ES-I3 (cell line): ENCODE results near the gene OARD1.

Experiments
- H3K36me3 ChIP-seq: 2 replicates; pipeline ENCODE4 v1.6.1; 2013; ENCODE audit warnings: mild to moderate bottlenecking, low read length, control low read depth, moderate library complexity; ENCODE audit not compliant: insufficient read depth
- H3K4me1 ChIP-seq: 2 replicates; pipeline ENCODE4 v1.6.1; 2013; ENCODE audit warnings: mild to moderate bottlenecking, control low read depth, low read length; ENCODE audit not compliant: insufficient read depth
- H3K9ac ChIP-seq: 2 replicates; pipeline ENCODE4 v1.6.1; 2013; ENCODE audit warnings: low read depth, mild to moderate bottlenecking, low read length, moderate library complexity
- H3K9me3 ChIP-seq: 2 replicates; pipeline ENCODE4 v1.6.1; 2013; ENCODE audit warnings: mild to moderate bottlenecking, low read length, moderate library complexity; ENCODE audit not compliant: control insufficient read depth, insufficient read depth

Gene OARD1

DNA sequence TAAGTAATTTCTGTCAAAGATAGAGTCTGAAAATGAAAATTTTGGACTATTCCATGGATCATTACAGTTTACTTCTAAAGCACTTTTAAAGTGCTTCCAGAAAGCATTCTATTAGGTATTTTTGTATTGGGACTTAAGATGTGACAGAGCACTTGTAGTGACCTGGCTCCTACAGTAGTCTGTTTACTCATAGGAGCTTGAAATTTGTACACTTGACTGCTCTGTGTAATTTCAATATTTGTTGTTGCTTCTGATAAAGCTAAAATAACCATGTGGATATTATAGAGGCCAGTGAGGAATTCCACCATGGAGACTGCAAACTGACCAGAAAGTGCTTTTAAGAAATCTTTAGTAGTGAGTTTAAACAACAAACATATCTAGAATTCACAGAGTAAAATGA, 10.9 kb upstream of the OARD1 start:
- Histone ChIP-seq H3K36me3 (peaks cover 5% of the 10 kb centered on the region), H3K4me1 (no peaks in the 10 kb centered on the region), H3K9me3 (no peaks in the 10 kb centered on the region), H3K9ac (no peak overlapping the region)

DNA sequence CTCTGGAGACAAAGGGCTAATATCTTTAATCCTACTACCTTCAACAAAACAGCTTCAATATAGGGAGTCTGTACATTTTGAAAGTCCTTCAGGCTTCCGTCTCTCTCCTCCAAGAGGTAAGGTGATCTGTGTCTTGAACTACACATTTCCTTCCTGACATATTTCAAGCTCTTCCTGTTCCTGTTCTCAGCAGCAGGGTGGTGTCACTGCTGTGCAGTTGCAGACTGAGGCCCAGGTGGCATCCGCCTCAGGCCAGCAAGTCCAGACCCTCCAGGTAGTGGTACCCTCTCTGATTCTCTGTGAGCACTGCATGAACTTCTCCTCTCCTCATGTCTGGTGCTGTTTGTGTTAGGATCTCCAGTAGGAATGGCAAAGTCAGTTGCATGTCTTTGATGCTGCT, 8.5 kb upstream of the OARD1 start:
- no peaks in the 10 kb centered on the region for H3K4me1 ChIP-seq
- no peaks in the 10 kb centered on the region for H3K9me3 ChIP-seq
- peaks cover 5% of the 10 kb centered on the region for H3K36me3 ChIP-seq
- no peak overlapping the region for H3K9ac ChIP-seq

DNA sequence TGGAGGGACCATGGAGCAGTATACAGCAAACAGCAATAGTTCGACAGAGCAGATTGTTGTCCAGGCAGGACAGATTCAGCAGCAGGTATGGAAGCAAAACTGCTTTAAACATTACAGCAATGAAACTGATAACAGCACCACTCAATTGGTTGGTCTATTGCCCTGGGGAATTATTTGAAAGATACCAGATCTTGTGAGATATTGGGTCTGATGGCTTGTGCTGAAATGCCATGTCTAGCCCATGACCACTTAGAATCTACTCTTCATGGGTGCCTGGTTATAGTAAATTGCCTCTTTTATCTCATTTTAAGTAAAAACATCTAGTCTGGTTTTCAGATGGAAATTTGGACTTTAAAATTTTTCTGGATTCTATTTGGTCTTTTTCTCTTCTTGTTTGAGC, 6.9 kb upstream of the OARD1 start:
- peaks cover 7% of the 10 kb centered on the region; the same call in 1 of the 2 replicates for H3K4me1 ChIP-seq
- no peaks in the 10 kb centered on the region for H3K9me3 ChIP-seq
- no peak overlapping the region for H3K9ac ChIP-seq
- H3K36me3 ChIP-seq, result peaks cover 5% of the 10 kb centered on the region

- Histone ChIP-seq H3K9me3 (no peaks in the 10 kb centered on the region), H3K9ac (no peak overlapping the region), H3K36me3 (peaks cover 5% of the 10 kb centered on the region), H3K4me1 (peaks cover 7% of the 10 kb centered on the region; the same call in 1 of the 2 replicates)
Measured at GRCh38 chr6:41078101-41078500, 5.9 kb upstream of the OARD1 start.

- peaks cover 5% of the 10 kb centered on the region for H3K36me3 ChIP-seq
- no peak overlapping the region for H3K9ac ChIP-seq
- no peaks in the 10 kb centered on the region for H3K9me3 ChIP-seq
- H3K4me1 ChIP-seq, result peaks cover 7% of the 10 kb centered on the region; the same call in 1 of the 2 replicates
Measured at GRCh38 chr6:41077536-41077935, 5.4 kb upstream of the OARD1 start.

DNA sequence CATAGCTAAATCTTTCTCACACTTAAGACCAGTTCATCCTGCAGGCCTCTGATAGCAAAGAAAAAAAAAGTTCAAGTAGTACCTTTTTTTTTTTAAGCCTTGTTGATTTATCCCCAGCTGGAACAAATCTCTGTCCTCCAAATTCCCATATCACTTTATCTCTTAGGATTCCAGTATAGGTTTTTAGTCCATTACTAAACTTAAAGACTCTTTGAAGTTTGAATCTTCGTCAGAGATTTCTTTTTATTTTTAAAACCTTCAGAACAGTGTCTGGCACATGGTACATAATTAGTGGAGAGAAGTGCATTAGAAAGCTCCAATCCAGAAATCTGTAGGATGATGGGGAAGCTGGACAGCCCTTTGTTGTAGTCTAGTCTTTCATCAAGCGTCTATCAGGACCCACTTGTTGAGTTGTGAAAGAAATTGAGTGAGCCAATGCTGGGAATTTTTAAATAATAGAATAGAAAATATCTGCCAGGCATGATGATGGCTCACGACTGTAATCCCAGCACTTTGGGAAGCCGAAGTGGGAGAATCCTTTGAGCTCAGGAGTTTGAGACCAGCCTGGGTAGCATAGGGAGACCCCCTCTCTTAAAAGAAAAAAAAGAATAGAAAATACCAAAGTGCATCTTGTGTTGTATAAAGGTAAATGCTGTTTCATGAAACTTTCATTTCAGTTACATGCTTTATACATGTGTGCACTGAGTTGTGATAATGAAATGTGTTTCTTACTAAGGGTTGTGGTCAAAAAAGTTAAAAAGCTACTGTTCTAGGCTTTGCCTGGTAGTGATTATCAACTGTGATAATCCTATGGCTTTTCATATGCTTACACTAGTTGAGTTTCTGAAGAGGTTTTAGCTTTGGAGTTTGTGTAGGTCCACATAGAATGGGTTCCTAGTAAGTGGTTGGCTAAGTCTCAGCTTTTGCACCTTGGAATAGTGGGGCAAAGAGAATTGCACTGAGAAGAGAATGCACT, 3.8 kb upstream of the OARD1 start:
- no peaks in the 10 kb centered on the region for H3K9me3 ChIP-seq
- peaks cover 7% of the 10 kb centered on the region; the same call in 1 of the 2 replicates for H3K4me1 ChIP-seq
- H3K36me3 ChIP-seq, result peaks cover 5% of the 10 kb centered on the region
- H3K9ac ChIP-seq, result no peak overlapping the region

DNA sequence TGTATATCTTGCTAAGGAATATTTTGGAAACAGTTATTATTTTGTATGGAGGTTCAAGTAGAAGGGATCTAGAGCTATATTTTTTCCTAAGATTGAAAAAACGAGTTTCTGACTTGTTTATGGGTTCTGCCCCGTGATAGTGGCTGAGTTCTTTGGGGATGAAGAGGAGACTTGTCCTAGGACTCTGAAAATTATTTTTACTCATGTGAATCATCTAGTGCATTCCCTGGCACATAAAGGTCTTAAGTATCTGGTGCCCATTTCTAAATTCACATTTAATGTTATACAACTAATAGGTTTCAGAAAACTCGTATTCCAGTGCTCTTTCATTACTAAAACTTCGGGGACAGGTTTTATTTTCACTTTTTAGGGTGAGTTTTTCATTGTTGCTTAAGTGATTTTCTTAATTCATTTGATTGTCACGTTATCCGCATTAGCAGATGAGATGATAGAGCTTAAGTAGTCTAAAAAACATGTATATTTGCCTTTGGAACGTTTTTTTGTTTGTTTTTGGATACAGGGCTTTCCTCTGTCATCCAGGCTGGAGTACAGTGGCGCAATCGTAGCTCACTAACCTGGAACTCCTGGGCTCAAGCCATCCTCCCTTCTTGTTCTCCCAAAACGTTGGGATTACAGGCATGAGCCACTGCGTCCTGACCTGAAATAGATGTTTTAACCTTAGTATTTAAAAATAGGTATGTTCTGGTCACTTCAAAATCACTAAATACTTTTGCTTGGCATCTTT, 2.7 kb upstream of the OARD1 start:
- H3K9me3 ChIP-seq, result no peaks in the 10 kb centered on the region
- no peaks in the 10 kb centered on the region for H3K36me3 ChIP-seq
- peaks cover 7% of the 10 kb centered on the region; the same call in 1 of the 2 replicates for H3K4me1 ChIP-seq
- H3K9ac ChIP-seq, result peak overlapping the region; percentile 74; the same call in 1 of the 2 replicates

- H3K4me1 ChIP-seq, result peaks cover 7% of the 10 kb centered on the region; the same call in 1 of the 2 replicates
- no peaks in the 10 kb centered on the region for H3K36me3 ChIP-seq
- no peaks in the 10 kb centered on the region for H3K9me3 ChIP-seq
- peak overlapping the region; percentile 74 for H3K9ac ChIP-seq
Measured at GRCh38 chr6:41073968-41074691, 2.0 kb upstream of the OARD1 start.

DNA sequence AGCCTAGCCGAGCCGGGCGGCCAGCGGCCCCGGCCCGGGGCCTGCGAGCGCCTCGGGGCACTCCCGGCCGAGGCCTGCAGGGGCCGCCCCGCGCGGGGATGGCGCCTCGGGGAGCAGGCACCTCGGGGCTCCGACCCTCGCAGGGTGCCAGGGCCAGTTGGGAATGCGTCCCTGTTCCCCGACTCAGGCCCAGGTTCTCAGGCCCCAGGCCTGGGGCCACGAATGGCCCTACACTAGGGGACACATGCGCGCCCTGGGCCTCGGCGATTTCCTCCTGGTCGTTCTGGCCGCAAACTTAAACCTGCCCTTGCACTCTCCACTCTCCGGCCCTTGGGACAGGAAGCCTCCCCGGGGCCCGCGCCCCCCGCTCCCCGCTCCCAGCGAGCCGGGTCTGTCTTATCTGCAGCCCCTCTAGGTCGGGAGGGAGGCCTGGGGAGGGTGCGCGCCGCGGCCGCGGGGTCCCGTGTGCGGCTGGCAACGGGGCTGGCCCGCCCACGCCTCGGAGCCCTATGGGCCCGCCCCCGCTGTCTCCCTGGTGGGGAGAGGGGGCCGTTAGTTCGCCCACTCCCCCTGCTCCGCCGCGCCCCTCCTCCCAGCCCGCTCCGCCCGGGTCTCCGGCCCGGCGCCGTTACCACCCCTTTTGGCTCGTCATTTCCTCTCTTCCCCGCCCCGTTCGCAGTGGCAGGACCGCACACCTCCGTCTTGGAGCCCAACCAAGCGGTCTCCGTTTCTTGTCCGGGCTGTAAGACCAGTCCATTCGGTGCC, 1.2 kb upstream of the OARD1 start:
- H3K4me1 ChIP-seq, result peaks cover 7% of the 10 kb centered on the region

GRCh38 chr6:41072836-41073202, 663 bp upstream of the OARD1 start, which contains the start of gene NFYA:
NFYA (plus strand) TSS chr6:41072974; CDS start chr6:41079090, 6,116 bp downstream.
- H3K36me3 ChIP-seq, result no peaks in the 10 kb centered on the region
- H3K4me1 ChIP-seq, result peaks cover 7% of the 10 kb centered on the region
- H3K9ac ChIP-seq, result peak within 1 kb of the TSS; percentile 74
- no peaks in the 10 kb centered on the region for H3K9me3 ChIP-seq

More for the DNA sequence above, 1.2 kb upstream of the OARD1 start:
- no peaks in the 10 kb centered on the region for H3K9me3 ChIP-seq
- no peaks in the 10 kb centered on the region for H3K36me3 ChIP-seq
- peak overlapping the region; percentile 74 for H3K9ac ChIP-seq

DNA sequence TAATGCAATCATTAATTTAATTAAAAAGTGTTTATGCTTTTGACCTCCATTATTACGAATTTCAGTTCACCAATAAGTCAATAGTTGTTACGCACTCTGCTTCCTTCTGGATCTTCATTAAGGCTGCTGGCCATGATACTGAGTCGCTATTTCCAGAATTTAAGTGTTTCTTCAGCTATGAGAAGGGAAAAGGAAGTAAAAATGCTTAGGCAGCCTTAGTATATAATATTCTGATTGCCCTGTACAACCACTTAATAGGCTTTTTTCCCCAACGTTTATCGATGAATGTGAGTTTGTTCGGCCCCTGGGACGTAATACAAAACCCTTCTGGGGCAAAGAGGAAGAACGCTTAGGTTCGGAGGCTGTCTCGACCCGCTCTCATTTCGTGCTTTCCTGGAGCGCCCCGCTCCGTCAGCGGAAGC, 644 bp downstream of the OARD1 start:
- Histone ChIP-seq H3K4me1 (peaks cover 7% of the 10 kb centered on the region), H3K36me3 (no peaks in the 10 kb centered on the region), H3K9ac (peak overlapping the region; percentile 74), H3K9me3 (no peaks in the 10 kb centered on the region)

- Histone ChIP-seq H3K9ac (no peak overlapping the region), H3K9me3 (no peaks in the 10 kb centered on the region), H3K4me1 (no peaks in the 10 kb centered on the region; the same call in none of the 2 replicates), H3K36me3 (peaks cover 4% of the 10 kb centered on the region)
Measured at GRCh38 chr6:41066867-41067304, 5.3 kb downstream of the OARD1 start.

DNA sequence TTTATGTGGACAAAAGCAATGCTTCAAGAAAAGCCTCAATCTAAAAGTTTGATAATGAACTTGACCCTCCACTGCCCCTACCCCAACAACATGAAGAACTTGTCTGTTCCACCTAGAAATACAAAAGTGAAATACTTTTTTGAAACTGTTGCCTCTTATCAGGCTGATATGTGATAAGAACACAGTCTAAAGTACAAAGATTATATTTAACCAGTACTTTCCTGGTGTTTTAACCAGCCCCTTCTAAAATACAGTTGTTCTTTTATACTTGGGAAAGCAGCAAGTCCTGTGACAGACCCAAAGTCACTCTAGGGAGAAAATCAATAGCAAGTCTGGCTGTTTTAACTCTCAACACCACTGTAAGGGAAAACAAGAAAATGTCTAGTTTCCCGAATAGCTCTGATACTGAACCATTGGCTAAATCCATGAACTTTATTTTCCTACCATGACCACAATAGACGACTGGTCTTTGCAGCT, 6.6 kb downstream of the OARD1 start:
- Histone ChIP-seq H3K9ac (no peak overlapping the region), H3K9me3 (no peaks in the 10 kb centered on the region), H3K4me1 (no peaks in the 10 kb centered on the region; the same call in 1 of the 2 replicates), H3K36me3 (peaks cover 4% of the 10 kb centered on the region)
